Natural killer cell treated with Interleukin-12 subunit alpha and Interleukin-12 subunit beta and Interleukin-15 and Interleukin-18, amount 100 ng/mL, for 72 hours (primary cell): Measurements from ENCODE around the gene TMEM253. TPM values are rescaled to one million over a fixed set of nuclear protein-coding genes. Genes with fewer than 3 reads are reported as not detected.
A peak's percentile ranks its signal among the peaks of the same experiment; 100 is the strongest.

ENCODE experiments used
- ATAC-seq, 2 donors: fragments of 150-1000 bp; cut with Tn5 transposase in 1 of 2; sonication (Bioruptor Pico), chemical (Tn5 transposase) in 1 of 2; 2 replicates each; pipeline ENCODE4 v1.10.0; 2021
- DNase-seq: peaks from one replicate; pipeline ENCODE4 v3.0.0; 2022; ENCODE audit warnings: low spot score
- H3K27ac Mint-ChIP-seq, 2 donors: 1 replicate in 1 of 2; 2 replicates in 1 of 2; pipeline ENCODE4 v1.8.0; 2022; ENCODE audit warnings: mixed read lengths in 2 of 2, mild to moderate bottlenecking in 1 of 2, moderate library complexity in 1 of 2
- H3K27me3 Mint-ChIP-seq, 2 donors: 1 replicate in 1 of 2; 2 replicates in 1 of 2; pipeline ENCODE4 v1.8.0; 2022; ENCODE audit warnings: mixed read lengths in 2 of 2
- H3K36me3 Mint-ChIP-seq: one replicate; pipeline ENCODE4 v1.8.0; 2022; ENCODE audit warnings: mixed read lengths
- H3K4me1 Mint-ChIP-seq, 2 donors: 1 replicate in 1 of 2; 2 replicates in 1 of 2; pipeline ENCODE4 v1.8.0; 2022; ENCODE audit warnings: low read depth in 2 of 2, mixed read lengths in 2 of 2, mild to moderate bottlenecking in 1 of 2
- H3K4me3 Mint-ChIP-seq: one replicate; pipeline ENCODE4 v1.8.0; 2022; ENCODE audit warnings: mixed read lengths
- H3K9me3 Mint-ChIP-seq: 2 replicates; pipeline ENCODE4 v1.8.0; 2022; ENCODE audit warnings: mixed read lengths
- total RNA-seq, 2 donors: library from RNA; stranded (reverse); gene quantifications; one replicate each; pipeline ENCODE4 v1.2.3, GENCODE V29; 2022

Gene TMEM253
- total RNA-seq, 2 donors from 2014 or later, result not detected

DNA sequence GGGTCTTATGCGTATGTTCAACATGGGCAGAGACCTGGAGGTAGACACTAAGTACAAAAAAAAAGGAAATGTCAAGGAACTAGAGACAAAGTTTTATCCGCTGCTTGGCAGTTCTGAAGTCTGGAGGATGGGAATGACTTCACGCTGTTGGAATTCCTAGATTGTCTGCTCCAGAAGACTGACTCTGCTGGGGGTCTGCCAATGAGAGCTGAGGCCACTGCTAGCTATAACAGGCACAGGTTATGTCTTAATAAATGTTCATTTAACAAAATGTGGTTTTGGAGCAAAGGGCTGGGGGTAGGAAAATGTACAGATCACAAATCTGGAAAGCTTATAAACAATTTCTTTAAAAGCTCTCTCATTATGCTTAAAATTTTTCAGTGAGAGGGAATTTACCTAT is 37.4 kb upstream of the TMEM253 start:
- no peak overlapping the region for H3K27ac Mint-ChIP-seq
- no peaks in the 10 kb centered on the region for H3K9me3 Mint-ChIP-seq
- no peak overlapping the region for H3K4me3 Mint-ChIP-seq
- H3K36me3 Mint-ChIP-seq, result no peaks in the 10 kb centered on the region
- peaks cover 44 to 74% of the 10 kb centered on the region in 2 donors for H3K27me3 Mint-ChIP-seq
- H3K4me1 Mint-ChIP-seq, result peaks cover under 1 to 2% of the 10 kb centered on the region in 2 donors
- no peak for ATAC-seq
- DNase-seq, result no peak

GRCh38 chr14:21066882-21067502 is 33.9 kb upstream of the TMEM253 start:
- Mint-ChIP-seq H3K4me3 (no peak overlapping the region), H3K27ac (no peak overlapping the region), H3K4me1 (peaks cover 21 to 30% of the 10 kb centered on the region in 2 donors), H3K9me3 (no peaks in the 10 kb centered on the region), H3K36me3 (no peaks in the 10 kb centered on the region), H3K27me3 (peaks cover 55 to 69% of the 10 kb centered on the region in 2 donors)
- DNase-seq (no peak), ATAC-seq (no peak)

GRCh38 chr14:21068521-21069387 is 32.1 kb upstream of the TMEM253 start:
- Mint-ChIP-seq H3K27me3 (peaks cover 56 to 70% of the 10 kb centered on the region in 2 donors), H3K4me3 (peak overlapping the region; percentile 70), H3K36me3 (no peaks in the 10 kb centered on the region), H3K27ac (peak overlapping the region in 1 of 2 donors; percentile 41), H3K9me3 (no peaks in the 10 kb centered on the region), H3K4me1 (peaks cover 25 to 36% of the 10 kb centered on the region in 2 donors)
- DNase-seq (peak; percentile 46), ATAC-seq (peak in 1 of 2 donors; percentile 63)

DNA sequence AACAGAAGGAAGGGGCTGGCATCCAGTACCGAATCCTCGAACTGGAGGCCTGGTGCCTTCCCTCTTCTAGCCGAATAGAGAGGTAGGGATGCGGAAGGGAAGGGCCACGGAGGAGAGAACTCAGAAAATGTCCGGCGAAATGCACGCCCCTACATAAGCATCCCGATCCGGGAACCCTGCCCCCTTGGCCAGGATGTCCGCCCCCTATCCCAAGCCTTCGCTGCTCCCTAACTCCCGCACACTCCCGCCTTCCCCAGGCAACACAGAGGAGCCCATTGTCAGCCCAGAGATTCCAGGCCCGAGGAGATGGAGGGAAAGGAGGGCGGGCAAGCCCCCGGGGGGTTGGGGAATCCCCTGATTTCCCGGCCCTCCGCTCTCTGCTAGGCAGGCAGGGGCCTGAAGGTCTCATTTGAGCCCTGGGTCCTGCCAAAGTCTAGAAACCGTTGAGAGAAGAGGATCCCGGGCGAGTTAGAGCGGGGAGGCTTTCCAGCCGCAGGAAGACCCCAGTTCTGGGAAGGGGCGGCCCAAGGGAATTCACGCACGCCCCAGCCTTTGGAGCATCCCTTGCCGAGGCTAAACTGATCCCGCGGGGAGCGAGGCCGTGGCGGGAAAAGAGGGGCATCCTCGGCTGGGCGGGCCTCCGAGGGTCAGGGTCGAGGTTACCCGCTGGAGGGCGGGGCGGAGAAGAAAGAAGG is 31.3 kb upstream of the TMEM253 start:
- Mint-ChIP-seq H3K4me1 (peaks cover 25 to 36% of the 10 kb centered on the region in 2 donors), H3K27me3 (peaks cover 58 to 67% of the 10 kb centered on the region in 2 donors), H3K4me3 (peak overlapping the region; percentile 70), H3K9me3 (no peaks in the 10 kb centered on the region), H3K27ac (no peak overlapping the region), H3K36me3 (no peaks in the 10 kb centered on the region)
- ATAC-seq (no peak), DNase-seq (peak; percentile 50)

DNA sequence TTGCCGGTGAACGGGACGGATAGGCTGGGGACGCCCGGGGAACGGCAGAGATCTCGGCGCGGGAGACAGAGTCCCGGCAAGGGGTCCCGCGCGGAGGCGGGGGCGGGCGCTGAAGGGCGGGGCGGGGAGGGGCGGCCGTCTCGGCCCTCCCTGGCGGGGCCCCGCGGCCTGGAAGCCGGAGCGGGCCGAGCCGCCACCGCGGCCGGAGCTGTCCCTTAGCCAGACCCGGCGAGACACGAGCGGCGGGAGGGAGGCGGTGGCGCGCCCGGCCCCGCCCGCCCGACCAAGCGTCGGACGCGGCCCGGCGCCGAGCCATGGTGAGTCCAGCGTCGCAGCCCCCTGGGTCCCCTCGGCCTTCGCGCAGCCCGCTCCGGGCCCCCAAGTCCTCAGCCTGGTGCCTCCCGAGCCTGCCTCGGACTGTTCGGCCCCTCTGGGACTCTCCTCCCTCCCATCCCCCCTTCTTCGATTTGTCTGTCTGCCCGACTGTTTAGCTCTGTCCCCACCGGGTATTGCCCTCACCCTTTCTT is 30.7 kb upstream of the TMEM253 start, which contains the start of gene ARHGEF40:
Gene ARHGEF40, plus strand, starts transcription at position 222 of the 527 bp plus-strand sequence. Its CDS starts 93 bp downstream, at position 315.
- peaks cover 56 to 65% of the 10 kb centered on the region in 2 donors for H3K27me3 Mint-ChIP-seq
- H3K9me3 Mint-ChIP-seq, result no peaks in the 10 kb centered on the region
- H3K4me1 Mint-ChIP-seq, result peaks cover 25 to 36% of the 10 kb centered on the region in 2 donors
- ATAC-seq (peak; percentile 48 to 60), DNase-seq (peak; percentile 58)
- peak within 1 kb of the TSS; percentile 87 for H3K4me3 Mint-ChIP-seq
- H3K36me3 Mint-ChIP-seq, result no peaks in the 10 kb centered on the region
- H3K27ac Mint-ChIP-seq, result peak within 1 kb of the TSS in 1 of 2 donors; percentile 63

DNA sequence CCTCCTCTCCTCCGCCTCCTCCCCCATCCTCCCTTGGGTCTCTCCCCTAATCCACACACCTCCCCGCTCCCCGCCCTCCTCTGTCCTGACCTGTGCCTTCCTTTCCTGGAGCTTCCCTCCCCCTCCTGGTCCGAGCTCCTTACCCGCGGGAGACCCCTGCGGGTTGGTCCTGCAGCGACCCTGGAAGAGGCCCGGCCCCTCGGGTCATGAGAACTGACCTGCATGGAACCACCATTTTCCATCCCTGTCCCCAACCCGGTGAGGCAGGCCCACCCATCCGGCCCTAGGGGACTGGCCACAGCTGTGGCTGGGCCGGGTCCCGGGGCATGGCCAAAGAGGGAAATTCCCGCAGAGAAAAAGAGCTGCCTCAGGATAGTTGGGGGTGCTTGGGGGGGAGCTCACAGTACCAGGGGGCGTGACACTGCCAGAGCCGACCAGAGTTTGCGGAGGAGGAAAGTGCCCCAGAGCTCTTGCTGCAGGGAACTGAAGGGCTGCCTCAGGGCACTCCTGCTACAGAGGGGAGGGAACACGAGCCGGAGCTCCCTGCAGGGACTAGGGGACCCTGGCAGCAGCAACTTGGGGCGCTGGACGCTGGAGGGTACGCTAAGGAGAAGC is 30.1 kb upstream of the TMEM253 start:
- Mint-ChIP-seq H3K9me3 (no peaks in the 10 kb centered on the region), H3K4me1 (peaks cover 25 to 36% of the 10 kb centered on the region in 2 donors), H3K36me3 (no peaks in the 10 kb centered on the region), H3K4me3 (peak overlapping the region; percentile 87), H3K27me3 (peaks cover 51 to 59% of the 10 kb centered on the region in 2 donors), H3K27ac (peak overlapping the region in 1 of 2 donors; percentile 63)
- peak; percentile 18 to 30 for ATAC-seq
- peak; percentile 61 for DNase-seq

DNA sequence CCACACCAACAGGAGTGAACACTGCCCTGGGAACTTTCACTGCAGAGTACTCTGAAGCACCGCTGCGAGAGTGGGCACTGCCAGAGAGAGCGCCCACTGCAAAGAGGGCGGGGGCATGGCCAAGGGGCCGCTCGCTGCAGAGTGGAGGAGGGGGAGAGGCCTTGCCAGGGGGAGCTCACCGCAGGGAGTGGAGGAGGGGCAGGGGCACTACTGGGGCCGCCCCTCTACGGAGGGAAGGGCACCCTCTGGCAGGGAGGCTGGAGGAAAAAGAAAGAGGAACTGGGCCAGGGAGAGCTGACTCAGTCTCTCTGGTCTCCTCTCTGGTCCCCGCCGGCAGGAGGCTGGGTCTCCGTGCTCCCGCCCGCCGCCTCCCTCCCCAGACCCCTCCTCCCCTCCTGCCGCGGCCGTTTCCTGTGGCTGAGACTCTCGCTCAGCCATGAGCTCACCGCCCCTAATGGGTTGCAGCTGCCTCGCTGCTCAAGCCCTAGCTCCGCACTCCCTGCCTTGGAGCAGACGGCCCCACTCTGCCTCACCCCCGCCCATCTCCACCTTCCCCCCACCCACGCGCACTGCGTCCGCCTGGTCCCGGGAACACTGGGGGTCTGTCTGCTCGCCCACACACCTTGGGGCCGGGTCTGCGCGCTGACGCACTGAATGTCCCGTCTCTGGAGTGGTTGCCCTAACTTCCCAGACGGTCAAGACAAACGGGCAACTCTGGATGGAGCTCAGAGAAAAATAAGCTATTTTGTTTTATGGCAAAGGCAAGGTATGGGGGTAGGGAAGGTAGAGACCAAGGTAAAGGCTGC is 29.4 kb upstream of the TMEM253 start:
- H3K27ac Mint-ChIP-seq, result peak overlapping the region in 1 of 2 donors; percentile 63
- H3K36me3 Mint-ChIP-seq, result no peaks in the 10 kb centered on the region
- peaks cover 25 to 36% of the 10 kb centered on the region in 2 donors for H3K4me1 Mint-ChIP-seq
- DNase-seq (peak; percentile 61), ATAC-seq (peak; percentile 71 to 75)
- H3K27me3 Mint-ChIP-seq, result peaks cover 50 to 52% of the 10 kb centered on the region in 2 donors
- no peaks in the 10 kb centered on the region for H3K9me3 Mint-ChIP-seq
- H3K4me3 Mint-ChIP-seq, result peak overlapping the region; percentile 87

DNA sequence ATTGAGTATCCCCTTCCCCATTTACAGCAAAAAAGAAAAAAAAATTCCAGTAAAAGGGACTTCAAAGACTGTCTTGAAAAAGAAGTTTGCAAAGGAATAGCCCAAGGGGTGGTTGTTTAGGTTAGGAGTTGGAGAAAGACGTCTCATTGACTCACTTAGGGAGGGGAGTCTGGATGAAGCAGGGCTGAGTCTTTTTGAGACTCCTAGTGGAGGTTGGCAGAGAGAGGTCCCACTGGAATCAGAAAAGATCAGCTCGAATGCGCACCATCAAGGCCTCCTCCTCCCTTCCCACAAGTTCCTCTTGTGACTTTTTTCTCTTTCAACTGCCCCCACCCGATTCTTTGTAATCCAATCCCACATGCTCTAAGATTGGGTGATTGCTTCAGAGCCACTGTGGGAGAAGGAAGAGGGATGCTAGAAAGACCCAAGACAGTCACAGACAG is 28.8 kb upstream of the TMEM253 start:
- no peak for ATAC-seq
- no peak overlapping the region for H3K27ac Mint-ChIP-seq
- peaks cover 25 to 36% of the 10 kb centered on the region in 2 donors for H3K4me1 Mint-ChIP-seq
- no peaks in the 10 kb centered on the region for H3K36me3 Mint-ChIP-seq
- peaks cover 46 to 47% of the 10 kb centered on the region in 2 donors for H3K27me3 Mint-ChIP-seq
- peak overlapping the region; percentile 87 for H3K4me3 Mint-ChIP-seq
- no peaks in the 10 kb centered on the region for H3K9me3 Mint-ChIP-seq
- DNase-seq, result no peak

DNA sequence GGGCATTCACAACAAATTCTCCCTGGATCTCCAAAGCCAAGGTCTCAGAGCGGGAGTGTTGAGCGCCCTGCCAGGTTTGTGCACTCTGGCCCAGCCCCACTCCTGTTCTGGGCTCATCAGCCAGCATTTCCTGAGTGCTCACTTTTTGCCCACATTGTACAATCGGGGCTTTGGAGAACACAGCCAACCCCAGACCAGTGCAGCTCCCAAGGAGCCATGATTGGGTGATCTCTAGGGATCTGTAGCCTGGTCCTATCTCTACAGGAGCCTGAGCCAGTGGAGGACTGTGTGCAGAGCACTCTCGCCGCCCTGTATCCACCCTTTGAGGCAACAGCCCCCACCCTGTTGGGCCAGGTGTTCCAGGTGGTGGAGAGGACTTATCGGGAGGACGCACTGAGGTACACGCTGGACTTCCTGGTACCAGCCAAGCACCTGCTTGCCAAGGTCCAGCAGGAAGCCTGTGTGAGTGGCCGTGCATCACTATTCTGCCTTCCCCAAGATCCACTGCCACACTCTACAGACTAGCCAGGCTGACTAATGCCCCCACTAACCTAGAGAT is 28.0 kb upstream of the TMEM253 start:
- H3K4me3 Mint-ChIP-seq, result peak overlapping the region; percentile 42
- DNase-seq (peak; percentile 49), ATAC-seq (no peak)
- peaks cover 25 to 36% of the 10 kb centered on the region in 2 donors for H3K4me1 Mint-ChIP-seq
- no peak overlapping the region for H3K27ac Mint-ChIP-seq
- H3K36me3 Mint-ChIP-seq, result no peaks in the 10 kb centered on the region
- H3K9me3 Mint-ChIP-seq, result no peaks in the 10 kb centered on the region
- H3K27me3 Mint-ChIP-seq, result peaks cover 38 to 41% of the 10 kb centered on the region in 2 donors

DNA sequence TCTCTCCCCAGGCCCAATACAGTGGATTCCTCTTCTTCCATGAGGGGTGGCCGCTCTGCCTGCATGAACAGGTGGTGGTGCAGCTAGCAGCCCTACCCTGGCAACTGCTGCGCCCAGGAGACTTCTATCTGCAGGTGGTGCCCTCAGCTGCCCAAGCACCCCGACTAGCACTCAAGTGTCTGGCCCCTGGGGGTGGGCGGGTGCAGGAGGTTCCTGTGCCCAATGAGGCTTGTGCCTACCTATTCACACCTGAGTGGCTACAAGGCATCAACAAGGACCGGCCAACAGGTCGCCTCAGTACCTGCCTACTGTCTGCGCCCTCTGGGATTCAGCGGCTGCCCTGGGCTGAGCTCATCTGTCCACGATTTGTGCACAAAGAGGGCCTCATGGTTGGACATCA is 26.9 kb upstream of the TMEM253 start:
- Mint-ChIP-seq H3K27ac (no peak overlapping the region), H3K36me3 (no peaks in the 10 kb centered on the region)

GRCh38 chr14:21074398-21075272 is 26.2 kb upstream of the TMEM253 start:
- peak; percentile 49 for DNase-seq
- H3K36me3 Mint-ChIP-seq, result no peaks in the 10 kb centered on the region
- H3K4me3 Mint-ChIP-seq, result no peak overlapping the region
- peaks cover 14 to 22% of the 10 kb centered on the region in 2 donors for H3K4me1 Mint-ChIP-seq
- no peak overlapping the region for H3K27ac Mint-ChIP-seq
- peaks cover 20 to 28% of the 10 kb centered on the region in 2 donors for H3K27me3 Mint-ChIP-seq
- ATAC-seq, result no peak
- no peaks in the 10 kb centered on the region for H3K9me3 Mint-ChIP-seq

More for the DNA sequence above, 26.9 kb upstream of the TMEM253 start:
- peaks cover 21 to 29% of the 10 kb centered on the region in 2 donors for H3K4me1 Mint-ChIP-seq
- no peaks in the 10 kb centered on the region for H3K9me3 Mint-ChIP-seq
- peaks cover 27 to 35% of the 10 kb centered on the region in 2 donors for H3K27me3 Mint-ChIP-seq
- no peak overlapping the region for H3K4me3 Mint-ChIP-seq
- ATAC-seq (no peak), DNase-seq (no peak)
